Dermis blood vessel endothelial cell (primary cell): ENCODE measurements around the gene ANKRD18B. TPM values are rescaled to one million over a fixed set of nuclear protein-coding genes. Genes with fewer than 3 reads are reported as not detected.
A peak's percentile ranks its signal among the peaks of the same experiment; 100 is the strongest.
"Not testable (repeated sequence)": the region's sequence is repeated elsewhere in the genome, so short reads cannot be mapped to it uniquely, and the experiment has no call there.

Source experiments
- DNase-seq: peaks from one replicate; pipeline ENCODE4 v3.0.0; 2010
- total RNA-seq: library from RNA; depleted of rRNA; stranded (reverse); fragments of >200 nt; gene quantifications from 2 replicates; pipeline ENCODE4 v1.2.3, GENCODE V29; 2014

The ANKRD18B gene
- total RNA-seq: under 0.01 and 1.4 TPM in 2 replicates

- DNase-seq: peak; percentile 75
Measured at GRCh38 chr9:33523397-33524305, at the start of gene ANKRD18B. Gene ANKRD18B, plus strand, starts transcription at chr9:33524251. Its CDS starts 239 bp downstream, at chr9:33524490.

DNA sequence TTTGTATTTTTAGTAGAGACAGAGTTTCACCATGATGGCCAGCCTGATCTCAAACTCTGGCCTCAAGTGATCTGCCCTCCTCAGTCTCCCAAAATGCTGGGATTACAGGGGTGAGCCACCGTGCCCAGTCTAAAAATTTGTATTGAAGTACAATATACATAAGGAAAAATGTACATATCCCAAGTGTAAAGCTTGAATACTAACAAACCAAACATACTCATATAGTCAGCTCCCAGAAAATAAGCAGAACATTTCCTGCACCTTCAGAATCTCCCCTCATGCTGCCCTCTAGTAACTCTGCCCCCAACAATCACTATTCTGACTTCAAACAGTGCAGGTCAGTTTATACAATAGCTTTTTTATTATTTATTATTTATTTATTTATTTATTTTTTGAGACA lies 48.7 kb upstream of the ANKRD18B start:
- no peak for DNase-seq

DNA sequence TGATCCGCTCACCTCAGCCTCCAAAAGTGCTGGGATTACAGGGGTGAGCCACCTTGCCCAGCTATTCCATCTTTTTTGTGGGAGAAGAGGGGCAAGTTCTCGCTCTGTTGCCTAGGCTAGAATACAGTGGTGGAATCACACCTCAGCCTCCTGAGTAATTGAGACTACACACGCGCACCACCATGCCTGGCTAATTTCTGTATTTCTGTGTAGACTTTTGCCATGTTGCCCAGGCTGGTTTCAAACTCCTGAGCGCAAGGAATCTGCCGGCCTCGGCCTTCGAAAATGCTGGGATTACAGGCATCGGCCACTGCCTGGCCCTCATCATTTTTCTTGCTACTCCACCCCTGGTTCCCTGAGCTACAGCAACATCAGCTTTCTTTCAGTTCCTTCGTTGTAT lies 47.5 kb upstream of the ANKRD18B start:
- DNase-seq: no peak

DNA sequence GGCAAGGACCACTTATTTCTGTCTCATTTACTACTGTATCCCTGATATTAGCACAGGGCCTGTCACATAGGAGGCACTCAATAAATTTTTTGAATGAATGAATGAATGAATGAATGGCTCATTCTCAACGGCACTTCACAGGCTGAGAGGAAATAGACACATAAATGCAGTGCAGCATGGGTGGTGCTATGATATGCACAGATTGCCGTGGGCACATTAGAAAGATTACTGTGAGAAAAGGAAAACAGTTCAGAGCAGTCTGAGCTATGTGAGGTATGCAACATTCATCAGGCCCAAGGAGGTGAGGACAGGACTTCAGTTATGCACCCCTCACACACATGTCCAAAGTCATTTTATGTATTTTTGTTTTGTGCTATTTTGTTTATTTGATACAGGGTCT lies 43.9 kb upstream of the ANKRD18B start:
- DNase-seq: no peak

GRCh38 chr9:33480976-33481375 lies 43.1 kb upstream of the ANKRD18B start:
- DNase-seq: no peak

GRCh38 chr9:33485312-33485711 lies 38.7 kb upstream of the ANKRD18B start:
- DNase-seq: not testable (repeated sequence)

DNA sequence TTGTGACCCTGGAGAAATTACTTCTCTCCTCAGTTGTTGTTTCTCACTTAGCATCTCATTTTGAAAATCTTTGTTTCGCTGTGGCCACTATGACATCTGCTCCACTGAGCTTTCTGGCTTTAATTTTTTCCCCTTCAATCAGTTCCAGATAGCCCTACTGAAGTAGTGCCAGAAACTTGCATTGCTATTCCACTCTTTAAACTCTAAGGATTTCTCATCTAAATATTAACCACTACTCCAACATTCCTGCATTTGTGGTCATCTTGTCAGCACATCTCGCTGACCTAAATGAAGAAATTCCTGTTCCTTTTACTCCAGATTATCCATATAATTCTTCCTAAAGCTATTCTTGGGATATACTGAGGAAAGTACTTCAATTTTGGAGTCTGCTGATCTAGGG lies 35.0 kb upstream of the ANKRD18B start:
- no peak for DNase-seq

DNA sequence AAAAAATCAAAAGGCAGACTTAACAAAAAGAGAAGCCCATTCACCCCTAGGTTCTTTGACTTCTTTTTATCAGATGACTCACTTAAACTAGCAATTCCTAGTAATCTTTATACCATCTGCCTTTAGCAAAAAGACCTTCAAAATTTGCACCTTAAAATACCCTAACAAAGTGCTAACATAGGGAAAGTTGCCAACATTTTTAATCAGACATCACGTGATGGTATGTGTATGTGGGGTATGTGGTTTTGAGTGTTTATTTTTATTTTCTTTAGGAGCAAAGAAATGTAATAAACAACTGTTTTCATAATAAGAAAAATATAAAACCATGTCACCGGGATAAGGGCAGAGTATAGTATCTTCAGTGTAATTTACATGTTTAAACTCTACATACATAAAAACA lies 30.2 kb upstream of the ANKRD18B start:
- DNase-seq: not testable (repeated sequence)

DNA sequence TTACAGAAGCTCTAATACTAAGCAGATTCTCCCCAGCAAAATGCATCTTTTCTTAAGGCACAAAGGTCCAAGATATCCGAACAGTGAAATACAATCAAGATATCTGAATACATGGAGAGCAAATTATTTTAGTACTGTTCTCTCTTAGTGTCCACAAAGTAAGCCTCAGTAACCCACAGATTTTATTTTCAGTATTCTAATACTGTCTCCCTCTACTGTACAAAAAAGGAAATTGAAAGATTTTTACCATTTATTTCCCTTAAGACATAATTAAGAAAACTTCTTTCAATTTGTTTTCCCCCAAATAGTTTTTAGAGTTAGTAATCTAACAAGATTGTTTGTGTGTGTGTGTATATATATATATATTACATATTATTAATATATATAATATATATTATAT lies 25.7 kb upstream of the ANKRD18B start:
- peak; percentile 31 for DNase-seq

DNA sequence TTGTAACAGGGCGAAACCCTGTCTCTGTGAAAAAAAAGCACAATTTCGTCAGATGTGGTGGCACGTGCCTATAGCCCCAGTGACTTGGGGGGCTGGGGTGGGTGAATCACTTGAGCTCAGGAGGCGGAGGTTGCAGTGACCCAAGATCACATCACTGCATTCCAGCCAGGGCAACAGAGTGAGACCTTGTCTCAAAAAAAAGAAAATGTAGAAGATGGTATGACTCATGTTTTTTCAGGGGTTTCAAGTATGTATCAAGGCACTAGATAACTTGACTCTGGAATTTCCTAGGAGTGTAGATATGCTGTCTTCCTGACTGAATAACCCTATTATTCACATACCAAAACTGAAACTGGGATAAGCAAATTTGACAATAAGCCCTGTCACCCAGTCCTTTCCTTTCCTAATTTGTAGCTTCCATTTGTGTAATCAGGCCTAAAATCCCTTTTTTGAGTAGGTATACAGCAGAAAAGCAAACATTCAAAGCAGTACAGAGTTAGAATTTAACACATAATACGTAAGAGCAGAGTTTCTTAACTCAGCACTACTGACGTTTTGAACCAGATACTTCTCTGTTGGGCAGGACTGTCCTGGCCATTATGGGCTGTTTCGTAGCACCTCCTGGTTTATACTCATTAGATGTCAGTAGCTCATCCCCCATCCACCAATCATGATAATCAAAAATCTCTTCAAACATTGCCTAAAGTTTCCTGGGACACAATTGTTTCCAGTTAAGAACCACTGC lies 17.3 kb upstream of the ANKRD18B start:
- DNase-seq: peak; percentile 96

DNA sequence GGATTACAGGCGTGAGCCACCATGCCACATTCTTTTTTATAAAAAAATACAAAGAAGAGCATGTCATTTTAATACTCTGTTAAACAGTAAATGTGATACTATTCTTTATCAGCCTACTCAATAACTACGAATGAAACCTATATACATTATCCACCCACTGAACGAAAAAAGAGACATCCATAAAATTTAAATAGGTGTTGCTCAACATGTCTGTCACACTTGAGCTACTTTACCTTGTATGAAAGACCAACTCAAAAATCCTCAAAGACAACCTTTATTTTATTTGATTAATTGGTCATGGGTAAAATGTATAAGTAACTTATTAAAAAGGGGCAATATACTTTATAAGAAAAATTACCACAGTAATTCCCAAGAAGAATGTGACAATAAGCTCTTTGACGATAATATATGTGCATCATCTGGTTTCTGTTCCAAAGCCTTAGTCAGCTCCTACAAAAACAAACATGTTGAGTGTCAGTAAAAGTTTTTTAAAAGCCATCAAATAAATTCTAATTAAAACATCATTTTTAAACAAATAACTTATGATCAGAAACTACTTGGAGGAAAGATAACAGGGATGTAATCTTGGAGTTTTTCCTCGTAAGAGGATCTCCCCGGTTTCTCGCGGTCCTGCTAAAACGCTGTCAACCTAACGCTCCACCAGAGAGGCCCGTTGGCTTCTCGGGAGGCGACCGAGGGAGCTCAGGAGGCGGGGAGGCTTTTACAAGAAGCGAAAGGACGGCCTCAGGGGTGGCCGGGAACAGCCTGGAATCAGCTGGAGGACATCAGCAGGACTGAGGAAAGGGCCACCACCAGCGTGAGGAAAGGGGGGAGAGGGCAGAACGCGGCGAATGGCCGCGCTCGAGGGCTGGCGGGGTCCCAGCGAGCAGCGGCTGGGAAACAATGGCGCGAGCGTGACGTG lies 13.5 kb upstream of the ANKRD18B start:
- peak; percentile 73 for DNase-seq

DNA sequence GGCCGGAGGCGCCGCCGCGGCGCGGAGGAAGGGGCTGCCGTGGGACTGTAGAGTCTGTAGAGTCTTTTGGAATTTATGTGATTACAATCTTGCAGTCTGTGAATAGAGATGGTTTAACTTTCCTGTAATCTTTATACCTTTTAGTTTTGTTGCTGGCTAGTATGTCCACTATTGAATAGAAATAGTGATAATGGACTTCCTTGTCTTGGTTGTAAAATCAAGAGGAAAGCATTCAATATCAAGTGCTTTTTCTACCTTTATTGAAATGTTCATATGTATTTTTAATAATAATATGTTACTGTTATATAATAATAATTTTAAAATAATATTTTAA lies 12.9 kb upstream of the ANKRD18B start:
- not testable (repeated sequence) for DNase-seq

- peak; percentile 26 for DNase-seq
Measured at GRCh38 chr9:33512535-33512934, 11.5 kb upstream of the ANKRD18B start.

DNA sequence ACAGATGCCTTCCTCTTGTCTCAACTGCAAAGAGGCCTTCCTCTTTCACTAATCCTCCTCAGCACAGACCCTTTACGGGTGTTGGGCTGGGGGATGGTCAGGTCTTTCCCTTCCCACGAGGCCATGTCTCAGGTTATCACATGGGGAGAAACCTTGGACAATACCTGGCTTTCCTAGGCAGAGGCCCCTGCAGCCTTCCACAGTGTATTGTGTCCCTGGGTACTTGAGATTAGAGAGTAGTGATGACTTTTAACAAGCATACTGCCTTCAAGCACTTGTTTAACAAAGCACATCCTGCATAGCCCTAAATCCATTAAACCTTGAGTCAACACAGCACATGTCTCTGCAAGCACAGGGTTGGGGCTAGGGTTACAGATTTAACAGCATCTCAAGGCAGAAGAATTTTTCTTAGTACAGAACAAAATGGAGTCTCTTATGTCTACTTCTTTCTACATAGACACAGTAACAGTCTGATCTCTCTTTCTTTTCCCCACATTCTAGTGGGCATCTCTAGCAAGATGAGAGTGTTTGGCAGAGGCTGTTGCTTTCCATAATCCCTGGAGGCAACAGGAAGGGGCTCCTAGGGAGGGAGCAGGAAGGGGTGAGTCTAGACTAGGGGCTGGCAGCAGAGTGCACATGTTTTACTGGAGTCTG lies 8.6 kb upstream of the ANKRD18B start:
- not testable (repeated sequence) for DNase-seq

DNA sequence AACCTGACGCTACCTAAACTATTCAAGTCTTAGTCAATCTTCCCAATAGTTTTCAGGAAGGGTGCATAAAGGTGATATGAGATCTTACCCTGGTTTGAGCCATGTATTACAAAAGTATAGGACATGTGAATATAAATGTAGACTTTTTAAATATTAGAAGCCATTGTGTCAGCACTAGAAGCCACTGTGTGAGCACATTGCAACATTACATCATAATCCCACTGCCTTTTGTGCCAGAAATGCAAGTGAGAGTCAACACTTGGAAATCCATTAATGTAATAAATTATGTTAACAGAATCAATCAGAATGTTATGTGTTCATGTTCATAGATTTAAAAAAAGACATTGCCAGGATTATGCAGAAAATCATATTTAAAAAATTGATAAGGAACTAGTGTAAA lies 7.7 kb upstream of the ANKRD18B start:
- not testable (repeated sequence) for DNase-seq

DNA sequence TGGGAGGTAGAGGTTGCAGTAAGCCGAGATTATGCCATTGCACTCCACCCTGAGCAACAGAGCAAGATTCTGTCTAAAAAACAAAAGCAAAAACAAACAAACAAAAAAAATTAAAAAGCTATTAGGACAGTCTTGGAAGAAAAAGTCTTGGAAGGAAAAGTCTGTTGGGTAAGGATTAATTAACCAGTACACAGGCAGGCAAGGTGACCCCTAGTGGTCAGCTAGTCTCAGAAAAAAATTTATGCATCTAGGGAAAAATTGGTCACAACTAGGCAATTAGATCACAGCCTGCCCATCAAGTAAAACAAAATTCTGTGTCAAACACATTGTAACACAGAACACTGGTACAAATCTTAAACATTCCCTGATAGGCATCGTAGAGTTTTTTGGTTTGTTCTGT lies 6.7 kb upstream of the ANKRD18B start:
- peak; percentile 66 for DNase-seq

GRCh38 chr9:33517934-33518577 lies 6.0 kb upstream of the ANKRD18B start:
- not testable (repeated sequence) for DNase-seq

DNA sequence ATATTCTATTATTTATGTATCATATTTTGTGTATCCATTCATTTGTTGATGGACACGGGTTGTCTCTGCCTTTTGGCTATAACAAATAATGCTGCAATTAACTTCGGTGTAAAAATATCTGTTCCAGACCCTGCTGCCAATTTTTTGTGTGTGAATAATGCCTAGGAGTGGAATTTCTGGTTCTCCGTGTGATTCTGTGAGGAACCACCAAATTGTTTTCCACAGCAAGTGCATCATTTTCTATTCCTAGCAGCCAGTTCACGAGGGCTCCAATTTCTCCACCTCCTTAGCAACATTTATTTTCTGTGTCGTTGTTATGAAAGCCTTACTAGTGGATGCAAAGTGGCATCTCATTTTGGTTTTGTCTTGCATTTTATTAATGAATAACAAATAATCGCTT lies 2.2 kb upstream of the ANKRD18B start:
- DNase-seq: not testable (repeated sequence)

DNA sequence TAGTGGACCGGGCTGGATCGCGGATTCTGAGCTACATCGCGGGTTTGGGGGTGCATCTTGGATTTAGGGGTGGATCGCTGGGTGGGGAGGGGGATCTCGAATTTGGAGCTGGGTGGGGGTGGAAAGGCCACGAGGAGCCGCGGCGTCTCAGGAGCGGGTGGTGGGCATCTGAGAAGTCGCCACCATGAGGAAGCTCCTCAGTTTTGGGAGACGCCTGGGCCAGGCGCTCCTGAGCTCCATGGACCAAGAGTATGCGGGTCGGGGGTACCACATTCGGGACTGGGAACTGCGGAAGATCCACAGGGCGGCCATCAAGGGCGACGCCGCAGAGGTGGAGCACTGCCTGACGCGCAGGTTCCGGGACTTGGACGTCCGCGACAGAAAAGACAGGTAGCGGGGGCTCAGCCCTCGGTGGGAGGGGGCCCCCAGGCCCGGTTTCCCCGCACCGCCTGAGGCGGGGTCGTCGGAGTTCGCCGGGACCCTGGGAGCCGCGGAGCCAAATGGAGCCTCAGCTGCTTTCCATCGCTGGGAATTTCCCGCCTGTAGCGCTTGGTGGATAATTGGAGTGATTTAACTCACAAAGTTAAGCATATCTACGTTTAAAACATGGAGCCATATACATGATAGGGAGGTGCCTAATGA lies 376 bp downstream of the ANKRD18B start:
- DNase-seq: peak; percentile 31

DNA sequence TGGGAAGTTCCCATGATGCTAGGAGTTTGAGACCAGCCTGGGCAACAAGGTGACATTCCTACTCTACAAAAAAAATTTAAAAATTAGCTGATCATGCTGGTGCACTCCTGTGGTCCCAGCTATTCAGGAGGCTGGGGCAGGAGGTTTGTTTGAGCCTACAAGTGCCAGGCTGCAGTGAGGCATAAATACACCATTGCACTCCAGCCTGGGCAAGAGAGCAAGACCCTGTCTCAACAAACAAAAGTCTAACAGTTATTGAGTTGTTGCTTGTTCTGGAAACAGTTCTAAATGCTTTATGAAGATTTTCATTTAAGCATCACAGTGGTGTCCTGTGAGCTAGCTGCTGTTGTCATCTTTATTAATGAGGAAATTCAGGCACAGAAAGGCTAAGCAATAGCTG lies 4.0 kb downstream of the ANKRD18B start:
- DNase-seq: not testable (repeated sequence)

- DNase-seq: not testable (repeated sequence)
Measured at GRCh38 chr9:33533958-33534357, 9.9 kb downstream of the ANKRD18B start.
